HG02759 (cell line): ENCODE measurements around the gene GPATCH2L.
A peak's percentile ranks its signal among the peaks of the same experiment; 100 is the strongest.

Experiments used
- ATAC-seq: cut with Tn5 transposase; IDR thresholded peaks from one replicate; pipeline ENCODE4 v1.9.1; 2021; ENCODE audit warnings: mild to moderate bottlenecking, moderate library complexity; ENCODE audit not compliant: unreplicated experiment

The GPATCH2L gene

DNA sequence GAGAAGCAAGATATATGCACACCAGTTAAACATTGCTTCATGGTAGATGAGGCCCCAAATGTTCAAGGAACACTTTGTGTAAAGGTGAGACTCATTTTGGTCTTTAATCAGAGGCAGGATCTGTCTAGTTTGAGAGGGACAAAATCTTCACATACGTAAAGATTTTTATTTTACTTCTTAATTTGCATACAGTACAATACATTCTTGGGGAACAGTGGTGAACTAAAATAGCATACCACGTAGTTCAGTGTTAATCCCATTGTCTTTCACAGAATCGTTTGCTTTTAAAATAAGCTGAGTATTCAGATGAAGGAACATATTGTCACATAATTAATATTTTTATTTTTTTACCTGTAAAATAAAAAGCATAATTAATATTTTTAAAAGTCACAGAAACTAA, 43.3 kb downstream of the GPATCH2L start:
- ATAC-seq = no peak

GRCh38 chr14:76196980-76197695, 45.4 kb downstream of the GPATCH2L start:
- ATAC-seq = no peak

DNA sequence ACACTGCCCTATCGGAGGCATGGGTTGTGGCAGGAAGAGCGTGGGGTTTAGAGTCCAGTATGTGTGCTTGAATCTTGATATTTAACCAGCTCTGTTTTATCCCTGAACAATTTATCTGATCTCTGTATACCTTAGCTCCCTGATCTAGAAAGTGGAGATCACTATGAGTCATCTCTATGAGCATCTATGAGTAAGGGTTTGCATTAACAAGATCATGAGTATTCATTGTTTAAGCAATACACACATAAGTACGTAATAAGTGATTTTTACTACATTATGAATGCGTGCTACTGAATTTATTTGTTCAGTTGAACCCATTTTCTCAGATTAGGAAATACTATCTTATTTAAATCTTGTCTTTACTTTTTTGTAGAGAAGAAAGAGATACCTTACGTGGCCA, 49.4 kb downstream of the GPATCH2L start:
- no peak for ATAC-seq

GRCh38 chr14:76203086-76204001, 51.6 kb downstream of the GPATCH2L start:
- peak; percentile 80 for ATAC-seq

GRCh38 chr14:76204461-76205230, 52.9 kb downstream of the GPATCH2L start:
- no peak for ATAC-seq

- ATAC-seq = no peak
Measured at GRCh38 chr14:76205708-76206107, 54.0 kb downstream of the GPATCH2L start.

GRCh38 chr14:76208340-76208739, 56.6 kb downstream of the GPATCH2L start:
- ATAC-seq = no peak

GRCh38 chr14:76212242-76212641, 60.5 kb downstream of the GPATCH2L start:
- ATAC-seq = no peak

DNA sequence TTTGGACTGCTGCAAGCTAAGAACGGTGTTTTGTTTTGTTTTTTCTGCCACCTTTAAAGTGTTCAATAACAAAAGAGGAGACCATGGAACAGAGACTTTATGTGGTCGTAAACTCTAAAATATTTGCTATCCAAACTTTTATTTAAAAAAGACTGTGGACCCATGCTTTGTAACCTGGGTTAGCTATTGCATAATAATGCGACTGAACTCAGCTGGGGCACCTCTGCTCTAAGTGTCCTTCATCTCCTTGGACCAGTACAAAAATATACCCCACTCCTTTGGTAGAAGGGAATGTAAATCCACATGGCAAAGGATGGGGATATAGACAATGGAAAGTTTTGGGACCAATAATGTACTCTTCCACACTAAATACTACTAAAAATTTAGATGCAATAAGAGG, 65.5 kb downstream of the GPATCH2L start:
- ATAC-seq = no peak

DNA sequence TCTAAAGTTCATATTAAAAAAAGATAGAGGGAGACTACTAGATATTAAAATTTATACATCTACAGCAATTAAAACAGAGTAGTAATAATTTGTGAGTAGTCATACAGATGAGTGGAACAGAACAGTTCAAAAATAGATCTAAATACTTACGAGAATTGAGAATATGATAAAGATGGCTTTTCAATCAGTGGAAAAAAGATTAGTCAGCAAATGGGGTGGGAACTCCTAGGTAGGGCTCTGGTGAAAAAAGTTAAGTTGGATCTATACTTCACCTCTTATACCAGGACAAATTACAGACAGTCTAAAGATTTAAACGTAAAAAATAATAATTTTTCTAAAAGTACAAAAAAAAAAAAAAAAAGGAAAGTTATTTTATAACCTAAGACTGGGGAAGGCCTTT, 66.9 kb downstream of the GPATCH2L start:
- no peak for ATAC-seq

DNA sequence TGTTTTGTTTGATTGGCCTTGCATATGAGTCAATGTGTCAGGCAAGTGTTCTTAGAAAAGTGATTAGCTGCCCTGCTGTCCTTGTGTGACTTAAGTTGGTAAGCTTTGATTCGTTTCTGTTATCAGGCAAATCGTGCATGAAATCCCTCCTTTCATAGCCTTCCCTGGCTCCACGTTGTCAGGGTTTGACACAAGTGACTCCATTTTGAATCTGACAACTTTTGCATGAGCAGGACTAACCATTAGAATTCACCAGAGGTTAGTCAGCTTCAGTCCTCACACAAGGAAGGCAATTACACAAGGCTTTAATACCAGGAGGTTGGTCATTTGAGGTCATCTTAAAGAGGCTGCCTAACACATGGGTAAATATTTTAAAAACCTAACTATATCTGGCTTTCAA, 68.2 kb downstream of the GPATCH2L start:
- ATAC-seq = no peak

DNA sequence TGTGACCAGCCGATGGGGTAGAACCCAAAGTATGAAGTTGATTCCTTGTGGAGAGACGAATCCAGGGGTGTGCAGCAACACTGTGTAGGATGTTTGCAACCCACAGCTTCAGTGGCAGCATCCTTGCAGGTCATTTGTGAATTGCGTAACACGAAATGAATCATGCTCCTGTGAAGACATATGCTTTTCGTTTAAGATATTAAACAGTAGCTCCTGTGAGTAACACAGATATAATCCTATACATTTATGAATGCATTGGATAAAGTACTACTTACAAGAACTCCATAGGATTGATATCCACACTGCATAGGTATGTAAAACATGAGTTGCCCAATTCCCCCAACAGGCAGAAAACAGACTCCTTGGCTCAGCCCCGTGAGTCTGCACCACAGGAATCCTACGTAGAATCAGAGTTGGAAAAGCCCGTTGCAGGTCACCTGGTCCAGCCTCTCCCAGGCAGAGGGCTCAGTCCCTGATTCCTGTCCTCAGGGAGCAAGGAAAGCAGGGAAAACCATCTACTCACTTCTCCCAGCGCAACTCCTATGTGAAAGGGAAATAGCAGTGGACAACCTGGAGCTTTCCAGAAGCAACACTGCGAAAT, 75.8 kb downstream of the GPATCH2L start:
- no peak for ATAC-seq

DNA sequence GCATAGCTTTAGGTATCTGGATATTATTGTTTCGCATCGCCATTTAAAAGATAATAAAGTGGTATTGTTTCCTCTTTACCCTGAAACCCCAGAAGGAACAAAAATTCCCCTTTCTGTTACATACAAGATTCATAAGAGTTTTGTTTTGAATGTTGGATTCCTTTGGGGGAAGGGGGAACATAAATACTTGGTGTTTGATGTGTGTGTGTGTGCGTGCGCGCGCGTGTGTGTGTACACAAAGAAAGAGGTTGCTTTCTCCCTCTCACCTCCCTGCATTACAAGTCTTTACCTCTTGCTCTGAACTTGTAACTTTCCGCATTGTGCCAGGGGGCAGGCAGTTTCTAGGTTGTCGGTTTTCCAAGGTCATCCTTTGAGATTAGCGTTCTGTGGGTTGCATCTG, 76.4 kb downstream of the GPATCH2L start:
- ATAC-seq = no peak

DNA sequence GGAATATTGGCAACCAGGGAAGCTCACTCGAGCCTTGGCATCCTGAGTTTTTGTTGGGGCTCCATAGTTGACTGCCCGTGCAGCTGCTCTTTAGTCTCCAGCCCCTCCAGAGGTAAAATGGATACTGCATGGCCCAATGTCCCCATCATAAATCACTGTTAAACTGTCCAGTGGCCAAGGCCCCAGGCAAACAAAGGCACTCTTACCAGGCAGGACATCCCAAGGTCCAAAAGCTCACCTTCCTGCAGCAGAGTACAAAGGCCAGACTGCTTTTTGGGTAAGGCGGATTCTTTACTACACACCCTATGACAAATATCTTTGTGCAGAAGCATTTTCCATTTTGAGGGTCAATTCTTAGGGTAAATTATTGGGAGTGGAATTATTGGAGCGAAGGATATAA, 81.1 kb downstream of the GPATCH2L start:
- no peak for ATAC-seq

- peak; percentile 15 for ATAC-seq
Measured at GRCh38 chr14:76235628-76236027, 83.9 kb downstream of the GPATCH2L start.

DNA sequence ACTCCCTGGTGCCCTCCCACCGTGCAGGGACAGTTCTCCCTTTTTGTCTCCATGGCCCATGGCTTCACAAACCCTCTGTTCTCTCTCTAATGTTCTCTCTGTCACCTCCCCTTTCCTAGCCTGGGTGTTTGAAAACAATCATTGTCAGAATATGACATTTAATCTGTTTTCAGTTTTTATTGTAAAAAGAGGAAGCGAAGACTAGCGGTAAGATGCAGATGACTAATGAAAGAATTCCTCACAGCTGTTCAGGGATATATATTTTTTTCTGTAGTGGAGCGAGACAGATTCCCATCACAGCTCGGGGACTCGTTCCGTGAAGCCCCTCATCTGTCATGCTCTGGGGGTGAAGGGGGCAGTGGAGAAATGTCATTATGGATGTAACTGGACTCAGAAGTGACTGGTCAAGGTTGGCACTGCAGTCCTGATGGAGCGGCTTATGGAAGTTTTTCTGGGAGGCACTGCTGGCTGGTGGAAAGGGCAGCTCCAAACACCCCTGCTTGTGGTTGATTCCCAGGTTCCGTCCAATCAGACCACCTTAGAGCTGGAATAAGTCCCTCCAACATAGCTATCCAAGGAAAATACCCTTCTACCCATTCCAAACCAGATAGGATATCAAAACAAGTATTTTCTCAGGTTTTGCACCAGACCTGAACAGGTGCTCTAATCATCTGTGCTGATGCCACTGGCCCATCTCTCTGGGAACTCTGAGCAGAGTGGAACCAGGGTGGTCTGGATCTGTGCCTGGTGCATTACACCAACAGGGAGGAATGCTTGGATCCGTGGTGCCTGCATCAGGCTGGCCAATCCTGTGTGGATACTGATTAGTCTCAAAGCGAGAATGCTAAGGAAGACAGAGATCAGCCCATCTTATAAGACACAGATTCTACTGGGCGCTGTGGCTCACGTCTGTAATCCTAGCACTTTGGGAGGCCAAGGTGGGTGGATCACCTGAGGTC, 84.7 kb downstream of the GPATCH2L start:
- peak; percentile 83 for ATAC-seq

GRCh38 chr14:76237349-76237990, 85.7 kb downstream of the GPATCH2L start:
- no peak for ATAC-seq

DNA sequence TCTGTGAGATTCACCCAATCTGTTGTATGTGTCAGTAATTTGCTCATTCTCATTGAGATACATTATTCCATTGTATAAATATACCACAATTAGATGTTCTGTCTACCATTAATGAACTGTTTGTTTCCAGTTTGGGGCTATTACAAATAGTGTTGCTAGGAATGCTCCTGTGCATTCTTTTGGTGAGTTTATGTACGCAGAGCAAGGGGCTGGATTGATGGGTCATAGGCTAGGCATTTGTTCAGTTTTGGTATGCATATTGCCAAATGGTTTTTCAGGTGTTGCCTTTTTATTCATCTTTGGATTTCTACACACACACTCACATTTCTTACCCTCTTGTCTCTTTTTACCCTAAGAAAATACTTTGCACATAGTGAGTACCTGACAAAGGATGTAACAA, 93.4 kb downstream of the GPATCH2L start:
- ATAC-seq = no peak

DNA sequence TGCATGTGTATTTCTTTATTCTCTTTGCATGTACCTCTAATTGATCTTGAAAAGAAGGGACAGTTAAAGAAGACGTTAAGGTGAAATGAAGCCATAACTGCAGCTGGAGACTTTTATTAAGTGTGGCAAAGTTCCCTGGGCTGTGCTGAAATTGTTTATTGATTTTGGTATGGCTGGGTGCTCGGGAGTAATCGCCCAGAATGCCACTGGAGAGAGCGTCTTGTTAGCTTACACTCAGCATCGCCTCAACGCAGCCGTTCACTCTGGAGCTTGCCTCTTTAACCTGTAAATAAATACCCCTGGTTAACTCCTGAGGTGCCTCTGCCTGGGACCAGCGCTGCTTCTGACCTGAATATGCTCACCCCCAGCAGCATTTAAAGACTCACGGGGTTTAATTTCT, 98.6 kb downstream of the GPATCH2L start:
- ATAC-seq = no peak
